VCaP (cell line): ENCODE results near the gene CASTOR1.

Source experiments
- H3K27ac ChIP-seq: fragments of 450-650 bp; 2 replicates; pipeline ENCODE4 v1.5.1; 2017
- CTCF ChIP-seq: fragments of 450-650 bp; conservative IDR thresholded peaks from 2 replicates; pipeline ENCODE4 v1.5.1; 2017; ENCODE audit warnings: mild to moderate bottlenecking, moderate library complexity

Gene CASTOR1

GRCh38 chr22:30265131-30265720 lies 24.1 kb downstream of the CASTOR1 start:
- no peak overlapping the region for H3K27ac ChIP-seq
- no peak for TF ChIP-seq CTCF

DNA sequence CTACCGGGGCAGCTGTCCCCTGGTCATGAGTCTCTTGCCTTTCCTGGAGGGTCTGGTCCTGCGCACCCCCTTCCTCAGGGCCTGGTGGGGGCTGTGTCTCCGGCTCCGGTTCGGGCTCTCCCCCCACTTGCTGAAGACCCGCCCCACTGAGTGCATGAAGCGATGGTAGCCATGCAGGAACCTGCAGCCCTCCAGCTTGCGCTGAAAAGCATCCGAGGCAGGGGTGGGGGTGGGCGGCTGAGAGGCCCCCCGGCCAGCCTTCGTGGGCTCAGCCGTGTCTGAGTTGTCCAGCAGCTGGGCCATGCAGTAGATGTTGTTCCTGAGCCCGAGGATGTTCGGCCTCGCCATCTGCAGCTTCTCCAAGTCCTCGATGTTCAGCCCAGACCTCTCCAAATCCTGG lies 25.4 kb downstream of the CASTOR1 start:
- TF ChIP-seq CTCF: no peak
- H3K27ac ChIP-seq: no peak overlapping the region; the same call in 1 of the 2 replicates

DNA sequence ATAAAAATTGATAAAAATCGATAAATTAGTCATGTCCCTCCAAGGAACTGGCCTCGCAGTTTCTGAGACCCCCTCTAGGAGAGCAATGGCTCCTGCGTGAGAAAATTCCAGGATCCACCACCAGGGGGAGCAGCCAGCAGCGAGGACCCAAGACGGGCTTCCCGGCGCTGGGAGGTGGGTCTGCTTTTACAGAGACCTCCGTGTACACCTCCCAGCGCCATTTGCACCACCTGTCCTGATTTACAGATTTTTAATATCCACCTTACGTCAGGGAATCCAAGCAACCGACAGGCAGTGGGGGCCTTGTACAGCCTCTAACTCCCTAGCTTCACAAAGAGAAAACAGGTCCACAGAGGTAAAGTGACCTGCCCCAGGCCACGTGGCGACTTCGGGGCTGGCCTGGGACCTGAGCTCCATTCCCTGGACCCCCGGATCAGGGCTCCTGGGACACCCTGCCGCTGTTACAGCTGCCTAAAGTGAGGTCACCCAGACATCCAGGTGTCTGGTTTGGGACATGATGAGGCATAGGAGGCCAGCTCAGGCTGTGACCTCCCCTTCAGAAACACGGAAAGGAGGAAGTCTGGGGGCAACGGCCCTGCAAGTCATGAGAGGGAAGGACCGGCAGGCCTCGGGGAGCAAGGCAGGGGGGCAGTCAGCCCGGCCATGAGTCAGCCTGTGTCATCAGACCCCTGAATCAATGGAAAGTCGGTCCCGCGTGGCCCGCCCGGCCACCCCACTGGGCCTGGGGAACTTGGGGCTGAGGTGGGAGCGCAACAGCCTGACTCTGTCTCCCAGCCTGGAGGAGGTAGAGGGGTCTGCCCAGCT lies 26.2 kb downstream of the CASTOR1 start:
- H3K27ac ChIP-seq: no peak overlapping the region; the same call in 1 of the 2 replicates
- TF ChIP-seq CTCF: peak; percentile 98

- H3K27ac ChIP-seq: no peak overlapping the region
- TF ChIP-seq CTCF: no peak
These were observed 27.2 kb downstream of the CASTOR1 start for GRCh38 chr22:30262112-30262511.

- TF ChIP-seq CTCF: no peak
- H3K27ac ChIP-seq: no peak overlapping the region
These were observed 28.2 kb downstream of the CASTOR1 start for GRCh38 chr22:30261134-30261533.

DNA sequence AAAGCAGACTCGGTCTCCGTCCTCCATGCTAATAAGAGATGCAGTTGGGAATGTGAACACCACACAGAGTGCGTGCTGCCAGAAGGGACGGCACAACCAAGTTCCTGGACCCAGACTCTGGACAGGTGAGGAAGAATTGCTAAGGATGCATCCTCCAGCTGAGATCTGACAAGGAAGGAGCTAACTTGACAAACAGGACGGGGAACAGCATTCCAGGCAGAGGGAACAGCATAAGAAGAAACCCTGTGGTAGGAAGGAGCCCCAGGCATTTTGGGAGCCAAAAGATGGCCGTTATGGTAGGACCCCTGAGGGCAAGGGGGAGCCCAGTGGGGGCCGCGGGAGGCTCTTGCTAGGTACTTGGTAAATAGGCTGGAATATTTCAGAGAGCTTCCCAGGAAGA lies 28.6 kb downstream of the CASTOR1 start:
- no peak overlapping the region for H3K27ac ChIP-seq
- no peak for TF ChIP-seq CTCF

DNA sequence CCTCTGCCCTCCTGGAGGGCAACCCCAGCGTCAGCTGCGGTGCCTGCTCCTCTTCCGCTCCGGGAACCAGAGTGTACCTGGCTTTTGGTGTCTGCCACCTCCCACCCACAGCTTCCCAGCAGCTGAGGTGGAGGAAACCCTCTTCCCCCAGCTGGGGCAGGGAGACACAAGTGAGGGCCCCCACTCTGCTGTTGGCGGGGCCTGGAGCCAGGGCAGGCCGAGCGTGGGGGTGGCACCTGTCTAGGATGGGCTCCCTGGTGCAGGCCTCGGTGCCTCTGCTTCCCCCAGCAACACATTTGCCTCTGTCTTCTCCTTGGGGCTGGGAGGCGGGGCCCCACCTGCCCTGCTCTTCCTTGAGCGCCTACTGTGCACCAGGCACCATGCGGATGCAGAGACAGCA lies 29.0 kb downstream of the CASTOR1 start:
- TF ChIP-seq CTCF: no peak
- no peak overlapping the region for H3K27ac ChIP-seq
